ENCODE data around the gene GGT5.
"Not testable (repeated sequence)": the region's sequence is repeated elsewhere in the genome, so short reads cannot be mapped to it uniquely, and the experiment has no call there.

DNA sequence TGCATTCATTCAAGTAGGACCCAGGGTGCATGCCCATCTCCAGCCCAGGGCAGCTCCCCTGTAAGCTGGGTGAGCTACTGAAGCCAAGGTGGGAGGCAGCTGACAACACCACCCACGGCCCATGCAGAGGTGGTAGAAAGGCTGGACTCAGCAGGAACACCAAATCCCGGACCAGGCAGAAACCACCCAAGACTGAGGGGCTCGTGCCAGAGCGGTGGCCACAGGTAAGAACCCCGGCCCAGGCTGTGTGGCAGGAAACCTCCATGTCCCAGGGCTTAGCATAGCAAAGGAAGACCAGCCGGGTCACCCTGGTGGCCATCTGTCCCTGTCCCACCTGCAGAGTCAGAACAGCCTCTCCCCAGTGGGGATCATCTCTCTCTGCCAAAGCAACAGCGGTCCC is 11.9 kb upstream of the GGT5 start:
- TF ChIP-seq BHLHE40 (IDR thresholded peaks at IDR 0.05; ENCODE audit: borderline replicate concordance); FOXA1 (IDR thresholded peaks at IDR 0.05); TARDBP (IDR thresholded peaks at IDR 0.05); ELF4 (IDR thresholded peaks at IDR 0.05); NFRKB (IDR thresholded peaks at IDR 0.05); HDGF (IDR thresholded peaks at IDR 0.05; ENCODE audit: borderline replicate concordance); SUZ12 (IDR thresholded peaks at IDR 0.05); SP1 (IDR thresholded peaks at IDR 0.05); FOXM1 (IDR thresholded peaks at IDR 0.05; ENCODE audit: borderline replicate concordance); ZNF384 (IDR thresholded peaks at IDR 0.05); CTBP1 (IDR thresholded peaks at IDR 0.05; ENCODE audit: borderline replicate concordance): not testable (repeated sequence)

All from HEK293T (cell line).